Transverse colon (tissue), 4 donors: ENCODE data around the gene MYH11.

ENCODE experiments used
- CTCF ChIP-seq, 5 experiments: fragments of 200-600 bp in 3 of 5; fragments of 450-650 bp in 2 of 5; sonication (generic) in 3 of 5; IDR thresholded peaks; 1 replicate in 2 of 5; 2 replicates in 3 of 5; pipeline ENCODE4 v1.5.1; 2016 to 2017; ENCODE audit warnings: antibody characterized with exemption in 5 of 5, inconsistent platforms in 3 of 5, mild to moderate bottlenecking in 2 of 5, moderate library complexity in 1 of 5
- EP300 ChIP-seq: sonication (generic); formaldehyde crosslinking; IDR thresholded peaks from one replicate; pipeline ENCODE4 v1.6.1; 2017; ENCODE audit warnings: antibody characterized with exemption, low read depth
- POLR2A ChIP-seq: fragments of 450-650 bp; IDR thresholded peaks from one replicate; pipeline ENCODE4 v1.6.1; 2016; ENCODE audit warnings: antibody characterized with exemption, mild to moderate bottlenecking, moderate library complexity
- POLR2AphosphoS5 ChIP-seq, 3 donors: sonication (generic); formaldehyde crosslinking; IDR thresholded peaks; one replicate each; pipeline ENCODE4 v1.6.1; 2016; ENCODE audit warnings: antibody characterized with exemption in 3 of 3

GRCh38 chr16:15765880-15766279 is 90.9 kb downstream of the MYH11 start:
- TF ChIP-seq CTCF (IDR thresholded peaks at IDR 0.05) (peak; percentile 44 to 53 (median 51)), POLR2A (no peak), POLR2AphosphoS5 (IDR thresholded peaks at IDR 0.05) (no peak), EP300 (no peak)
